GM12878 (cell line): ENCODE data around the gene ESR1.

Source experiments
- CREM ChIP-seq: IDR thresholded peaks from 2 replicates; pipeline ENCODE4 v1.6.1; 2014; ENCODE audit warnings: antibody characterized with exemption, low read depth
- CTCF ChIP-seq, 3 experiments: IDR thresholded peaks in 2 of 3; conservative IDR thresholded peaks in 1 of 3; 2 replicates each; pipeline ENCODE4 v1.5.1; 2011; ENCODE audit warnings: low read depth in 3 of 3, low read length in 3 of 3, mild to moderate bottlenecking in 3 of 3, control low read depth in 2 of 3, moderate library complexity in 2 of 3, inconsistent platforms in 1 of 3, mixed read lengths in 1 of 3; ENCODE audit not compliant: control insufficient read depth in 2 of 3, insufficient read depth in 1 of 3; ENCODE audit errors: extremely low read depth in 1 of 3
- EED ChIP-seq: sonication (generic); IDR thresholded peaks from 2 replicates; pipeline ENCODE4 v1.6.1; 2016; ENCODE audit warnings: antibody characterized with exemption, low read depth
- ETV6 ChIP-seq, 2 experiments: fragments of 450-650 bp in 1 of 2; IDR thresholded peaks in 1 of 2; conservative IDR thresholded peaks in 1 of 2; 2 replicates each; pipeline ENCODE4 v1.6.1; 2014; ENCODE audit warnings: antibody characterized with exemption in 1 of 2, borderline replicate concordance in 1 of 2, low read depth in 1 of 2, mild to moderate bottlenecking in 1 of 2, moderate library complexity in 1 of 2
- GATAD2B ChIP-seq: fragments of 450-650 bp; conservative IDR thresholded peaks from 2 replicates; pipeline ENCODE4 v1.6.1; 2017; ENCODE audit warnings: low read depth, mild to moderate bottlenecking, moderate library complexity
- HCFC1 ChIP-seq: fragments of 150-350 bp; IDR thresholded peaks from 2 replicates; pipeline ENCODE4 v1.6.1; 2014; ENCODE audit warnings: low read length
- MAX ChIP-seq: IDR thresholded peaks from 2 replicates; pipeline ENCODE4 v1.6.1; 2012; ENCODE audit warnings: low read depth, low read length, improper control_type of control experiment
- MXI1 ChIP-seq: fragments of 150-350 bp; IDR thresholded peaks from 2 replicates; pipeline ENCODE4 v1.6.1; 2011; ENCODE audit warnings: low read depth, mild to moderate bottlenecking, inconsistent platforms, low read length, improper control_type of control experiment
- MYB ChIP-seq: fragments of 150-350 bp; IDR thresholded peaks from 2 replicates; pipeline ENCODE4 v1.6.1; 2014; ENCODE audit warnings: mild to moderate bottlenecking, low read depth, low read length, borderline replicate concordance
- NFYB ChIP-seq: IDR thresholded peaks from 2 replicates; pipeline ENCODE4 v1.6.1; 2011; ENCODE audit warnings: low read depth, mild to moderate bottlenecking, low read length, improper control_type of control experiment, moderate library complexity; ENCODE audit not compliant: insufficient read depth
- PRDM15 ChIP-seq: fragments of 450-650 bp; formaldehyde crosslinking; IDR thresholded peaks from 2 replicates; pipeline ENCODE4 v1.4.0; 2020; ENCODE audit warnings: mild to moderate bottlenecking, moderate library complexity
- REST ChIP-seq: IDR thresholded peaks from 2 replicates; pipeline ENCODE4 v1.6.1; 2012; ENCODE audit warnings: mild to moderate bottlenecking, low read depth, low read length
- STAT3 ChIP-seq: IDR thresholded peaks from 2 replicates; pipeline ENCODE4 v1.6.1; 2011; ENCODE audit warnings: low read depth, low read length, improper control_type of control experiment

- TF ChIP-seq CTCF (IDR thresholded peaks at IDR 0.05 in 2 of 3, conservative IDR thresholded peaks at IDR 0.05 in 1 of 3; ENCODE audit: control insufficient read depth in 2 of 3, extremely low read depth in 1 of 3, insufficient read depth in 1 of 3, low read depth in 3 of 3, low read length in 3 of 3) (no peak), MYB (no peak), GATAD2B (no peak), NFYB (no peak), STAT3 (no peak), MXI1 (no peak), CREM (no peak), MAX (no peak), HCFC1 (no peak), ETV6 (conservative IDR thresholded peaks at IDR 0.05 in 1 of 2, IDR thresholded peaks at IDR 0.05 in 1 of 2; ENCODE audit: borderline replicate concordance in 1 of 2, low read depth in 1 of 2) (no peak), EED (no peak), REST (no peak), PRDM15 (CRISPR knock-in tag) (no peak)
Observed at GRCh38 chr6:151837223-151837622, 29.7 kb downstream of the ESR1 start.
